DMS53 treated with DMSO at 0.1 percent for 48 hours (cell line): ENCODE results near the gene FBRS.
A peak's percentile ranks its signal among the peaks of the same experiment; 100 is the strongest.

Source experiments
- DNase-seq: peaks from one replicate; lab custom pipeline; 2025; ENCODE audit not compliant: unreplicated experiment; lab: John Stamatoyannopoulos, UW

Gene FBRS

DNA sequence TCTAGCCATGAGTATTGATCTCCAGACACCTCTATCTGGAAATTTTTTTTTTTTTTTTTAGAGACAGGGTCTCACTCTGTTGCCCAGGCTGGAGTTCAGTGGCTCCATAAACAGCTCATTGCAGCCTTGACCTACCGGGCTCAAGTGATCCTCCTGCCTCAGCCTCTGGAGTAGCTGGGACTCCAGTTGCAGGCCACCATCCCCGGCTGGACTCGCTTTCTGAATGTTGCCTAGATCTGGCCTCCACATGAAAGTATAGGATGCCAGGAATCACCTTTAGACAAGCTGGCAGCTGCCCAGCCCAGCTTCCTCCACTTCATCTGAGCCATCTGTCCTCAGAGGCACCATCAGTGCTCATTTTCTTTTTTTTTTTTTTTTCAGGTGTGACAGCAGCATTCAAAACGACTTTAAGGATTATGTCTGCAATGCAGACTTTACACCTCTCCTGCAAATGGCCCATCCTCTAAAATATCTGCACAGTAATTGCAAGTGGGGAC is 13.8 kb upstream of the FBRS start:
- no peak for DNase-seq

DNA sequence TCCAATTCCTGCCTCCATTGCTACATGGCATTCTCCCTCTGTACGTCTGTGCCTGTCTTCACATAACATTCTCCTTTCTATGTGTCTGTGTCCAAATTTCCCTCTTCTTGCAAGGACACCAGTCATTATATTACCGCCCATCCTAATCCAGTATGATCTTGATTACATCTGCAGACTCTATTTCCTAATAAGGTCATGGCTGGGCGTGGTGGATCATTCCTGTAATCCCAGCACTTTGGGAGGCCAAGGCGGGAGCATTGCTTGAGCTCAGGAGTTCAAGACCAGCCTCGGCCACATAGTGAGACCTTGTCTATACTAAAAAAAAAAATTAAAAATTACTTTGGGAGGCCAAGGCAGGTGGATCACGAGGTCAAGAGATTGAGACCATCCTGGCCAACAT is 12.5 kb upstream of the FBRS start:
- DNase-seq, result no peak

DNA sequence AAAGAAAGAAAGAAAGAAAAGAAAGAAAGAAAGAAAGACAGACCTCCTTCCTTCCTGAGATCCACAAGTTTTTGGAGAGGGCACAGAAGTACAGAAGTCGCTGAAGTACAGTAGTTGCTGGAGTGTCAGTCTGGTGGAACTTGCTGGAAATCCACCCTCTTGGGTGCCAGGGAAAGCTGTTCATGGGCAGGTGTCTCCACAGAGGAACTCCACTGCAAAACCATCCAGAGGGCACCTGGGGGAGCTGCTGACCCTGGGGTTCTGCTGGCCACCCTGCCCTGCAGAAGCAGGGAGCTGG is 11.0 kb upstream of the FBRS start:
- no peak for DNase-seq

DNA sequence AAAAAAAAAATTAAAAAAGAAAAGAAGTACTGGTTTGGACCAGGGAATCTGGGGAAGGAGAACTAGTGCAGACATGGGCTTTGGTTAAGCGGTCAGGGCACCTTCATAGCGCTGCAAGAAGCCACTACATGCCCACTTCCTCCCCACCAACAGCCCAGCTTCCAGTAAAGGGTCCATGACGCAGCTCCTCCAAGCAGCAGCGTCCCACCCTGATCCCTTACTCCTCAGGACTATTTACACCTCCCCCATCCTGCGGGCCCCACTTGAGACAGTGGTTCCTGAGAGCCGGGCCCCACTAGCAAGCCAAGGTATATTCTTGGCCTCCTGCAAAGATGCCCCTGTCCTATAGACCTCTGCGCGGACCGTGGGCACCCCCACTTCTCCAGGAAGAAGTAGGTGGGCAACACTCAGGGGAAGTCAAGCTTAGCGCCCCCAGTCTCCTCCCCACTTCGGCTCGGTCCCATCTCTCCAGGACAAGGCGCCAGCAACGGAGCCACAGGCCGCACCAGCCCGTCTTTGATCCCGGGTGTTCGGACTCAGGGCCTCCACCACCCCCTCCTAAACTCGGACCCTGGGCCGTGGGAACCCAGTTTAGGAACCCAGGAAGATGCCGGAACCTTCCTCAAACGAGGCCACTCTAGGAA is 8.4 kb upstream of the FBRS start:
- no peak for DNase-seq

DNA sequence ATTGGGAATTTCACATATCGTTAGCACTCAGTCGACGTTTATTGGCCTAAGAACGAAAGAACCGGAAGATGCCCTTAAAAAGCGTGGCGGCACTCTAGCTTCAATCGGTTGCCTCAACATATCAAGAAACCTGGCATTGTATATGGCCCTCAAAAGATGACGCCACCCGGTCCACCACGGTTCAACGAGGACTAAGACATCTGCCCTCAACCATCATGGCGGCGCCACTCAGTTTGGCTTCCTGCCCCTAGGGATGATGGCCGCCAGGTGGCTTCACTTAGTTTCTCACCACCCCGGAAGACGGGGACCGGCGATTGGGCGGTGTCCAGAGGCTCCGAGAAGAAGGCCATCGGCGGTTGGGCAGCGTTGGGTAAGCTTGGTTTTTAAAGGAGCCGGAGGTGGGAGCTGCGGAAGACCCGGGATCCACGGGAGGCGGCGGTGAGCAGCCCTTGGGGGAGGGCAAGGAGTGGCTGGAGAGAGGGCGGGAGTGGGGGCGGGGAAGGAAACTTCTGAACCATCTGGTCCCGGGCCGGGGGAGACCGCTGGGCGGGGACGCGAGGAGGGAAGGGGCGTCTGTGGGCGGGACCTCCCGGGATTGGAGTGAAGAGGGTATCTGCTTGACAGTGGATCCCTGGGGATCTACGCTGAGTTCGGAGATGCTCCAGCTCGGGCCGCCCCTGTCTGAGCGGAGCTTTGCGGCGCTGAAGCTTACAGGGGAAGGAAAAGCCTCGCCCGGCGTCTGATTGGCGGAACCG is 7.7 kb upstream of the FBRS start, which contains the start of gene PRR14:
Gene PRR14 (plus strand): TSS at position 592 of the 755 bp plus-strand sequence. CDS start 686 bp downstream, outside the sequence.
- peak; percentile 92 for DNase-seq

DNA sequence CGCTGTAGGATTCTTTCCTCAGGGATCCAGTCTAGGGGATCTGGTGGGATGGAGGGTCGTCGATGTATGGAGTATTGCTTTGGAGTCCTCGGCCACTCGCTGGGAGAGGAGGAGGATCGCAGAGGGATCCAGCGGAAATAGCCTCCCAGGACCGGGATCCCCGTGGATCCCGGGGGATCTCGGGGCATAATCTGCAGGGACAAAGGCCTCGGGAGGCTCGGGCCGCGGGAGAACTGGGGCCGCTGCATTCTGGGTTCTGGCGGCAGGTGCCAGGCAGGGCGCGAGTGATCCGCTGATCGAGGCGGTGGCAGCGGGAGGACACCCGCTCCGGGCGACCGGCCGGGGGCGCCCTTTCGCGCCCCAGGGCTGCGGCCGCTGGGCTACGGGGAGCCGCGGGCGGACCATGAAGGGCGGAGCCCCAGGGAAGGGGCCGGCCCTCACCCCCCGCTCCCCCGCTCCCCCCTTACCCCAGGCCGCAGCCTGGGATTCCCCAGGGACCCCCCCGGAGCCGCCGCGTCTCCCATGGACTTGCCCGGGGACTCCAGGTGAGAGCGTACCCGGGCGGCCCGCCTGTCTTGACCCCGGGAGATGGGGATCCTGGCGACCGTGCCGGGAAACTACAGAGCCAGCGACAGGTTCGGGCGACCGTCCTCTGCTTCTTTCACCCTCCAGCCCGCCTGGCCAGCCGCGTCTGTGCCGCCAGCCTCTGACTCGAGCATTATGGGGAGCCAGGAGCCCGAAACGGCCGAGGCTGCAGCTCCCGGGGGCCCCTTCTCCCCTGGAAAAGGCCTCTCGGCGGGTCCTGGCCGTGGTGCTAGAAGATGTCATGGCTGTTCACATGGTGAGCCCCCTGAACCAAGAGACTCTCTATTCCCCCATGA is 6.9 kb upstream of the FBRS start:
- DNase-seq, result peak; percentile 30

DNA sequence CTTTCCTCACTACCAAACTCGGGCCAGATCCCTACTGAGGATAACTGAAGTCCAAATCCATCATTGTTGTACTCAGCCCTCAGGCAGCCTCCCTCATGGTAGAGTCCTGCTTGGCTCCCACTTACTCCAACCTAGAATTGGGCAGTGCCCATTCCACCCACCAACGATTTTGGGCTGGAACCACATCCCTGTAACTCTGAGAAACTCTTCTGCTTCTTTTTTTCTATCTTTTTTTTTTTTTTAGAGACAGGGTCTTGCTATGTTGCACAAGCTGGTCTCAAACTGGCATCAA is 6.3 kb upstream of the FBRS start:
- no peak for DNase-seq

DNA sequence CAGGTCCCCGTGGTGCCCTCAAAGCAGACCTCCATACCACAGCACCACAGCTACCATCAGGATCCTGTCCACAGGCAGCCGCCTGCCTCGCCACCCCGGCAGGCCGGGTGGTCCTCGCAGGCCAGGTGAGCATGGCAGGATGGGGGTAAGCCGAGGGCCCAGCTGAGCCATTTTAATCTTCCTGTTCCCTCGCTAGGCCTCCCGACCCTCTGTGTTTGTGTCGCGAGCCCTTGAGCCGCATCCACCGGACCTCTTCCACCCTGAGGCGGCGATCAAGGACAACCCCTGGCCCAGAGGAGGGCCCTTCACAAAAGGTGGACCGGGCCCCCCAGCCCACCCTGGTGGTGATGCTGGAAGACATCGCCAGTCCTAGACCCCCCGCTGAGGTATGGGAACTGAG is 5.5 kb upstream of the FBRS start:
- no peak for DNase-seq

DNA sequence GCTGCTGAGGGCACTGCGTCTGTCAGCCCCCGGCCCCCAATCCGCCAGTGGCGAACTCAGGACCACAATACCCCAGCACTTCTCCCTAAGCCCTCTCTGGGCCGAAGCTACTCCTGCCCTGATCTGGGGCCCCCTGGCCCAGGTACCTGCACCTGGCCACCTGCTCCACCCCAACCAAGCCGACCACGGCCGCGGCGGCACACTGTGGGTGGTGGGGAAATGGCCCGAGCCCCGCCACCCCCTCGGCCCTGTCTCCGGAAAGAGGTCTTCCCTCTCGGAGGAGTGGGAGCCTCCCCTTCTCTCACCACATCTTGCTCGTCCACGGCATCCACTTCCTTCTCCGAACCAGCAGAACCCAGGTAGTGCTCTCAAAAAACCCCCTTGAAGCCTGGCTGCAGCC is 3.4 kb upstream of the FBRS start:
- DNase-seq, result no peak

DNA sequence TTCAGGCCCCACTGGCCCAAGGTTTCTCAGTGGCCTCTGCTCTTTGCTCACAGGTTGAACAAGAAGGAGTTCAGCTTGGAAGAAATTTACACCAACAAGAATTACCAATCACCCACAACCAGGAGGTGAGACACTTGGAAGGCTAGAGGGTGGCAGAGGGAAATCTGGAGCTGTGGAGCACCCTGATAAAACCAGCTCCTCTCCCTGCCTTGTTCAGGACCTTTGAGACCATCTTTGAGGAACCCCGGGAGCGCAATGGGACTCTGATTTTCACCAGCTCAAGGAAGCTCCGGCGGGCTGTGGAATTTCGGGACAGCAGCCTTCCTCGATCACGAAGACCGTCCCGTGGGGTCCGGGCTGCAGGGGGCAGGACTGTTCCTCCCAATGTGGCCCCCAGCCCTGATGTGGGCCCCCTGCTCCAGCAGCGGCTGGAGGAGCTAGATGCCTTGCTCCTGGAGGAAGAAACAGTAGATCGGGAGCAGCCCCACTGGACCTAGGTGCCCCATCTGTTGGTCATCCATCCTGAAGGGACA is 2.4 kb upstream of the FBRS start:
- DNase-seq, result no peak

DNA sequence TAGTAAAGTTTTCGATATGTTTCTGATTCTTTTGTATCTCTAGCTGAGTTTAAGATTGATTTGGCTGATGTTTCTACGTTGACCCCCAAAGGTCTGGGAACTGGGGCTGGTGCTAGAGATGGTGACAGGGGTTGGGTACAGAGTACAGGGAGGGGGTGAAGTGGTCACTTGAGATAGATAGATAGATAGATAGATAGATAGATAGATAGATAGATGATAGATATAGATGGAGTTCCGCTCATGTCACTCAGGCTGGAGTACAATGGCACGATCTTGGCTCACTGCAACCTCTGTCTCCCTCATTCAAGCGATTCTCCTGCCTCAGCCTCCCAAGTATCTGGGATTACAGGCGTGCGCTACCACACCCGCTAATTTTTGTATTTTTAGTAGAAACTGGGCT is 1.8 kb upstream of the FBRS start:
- DNase-seq, result no peak

DNA sequence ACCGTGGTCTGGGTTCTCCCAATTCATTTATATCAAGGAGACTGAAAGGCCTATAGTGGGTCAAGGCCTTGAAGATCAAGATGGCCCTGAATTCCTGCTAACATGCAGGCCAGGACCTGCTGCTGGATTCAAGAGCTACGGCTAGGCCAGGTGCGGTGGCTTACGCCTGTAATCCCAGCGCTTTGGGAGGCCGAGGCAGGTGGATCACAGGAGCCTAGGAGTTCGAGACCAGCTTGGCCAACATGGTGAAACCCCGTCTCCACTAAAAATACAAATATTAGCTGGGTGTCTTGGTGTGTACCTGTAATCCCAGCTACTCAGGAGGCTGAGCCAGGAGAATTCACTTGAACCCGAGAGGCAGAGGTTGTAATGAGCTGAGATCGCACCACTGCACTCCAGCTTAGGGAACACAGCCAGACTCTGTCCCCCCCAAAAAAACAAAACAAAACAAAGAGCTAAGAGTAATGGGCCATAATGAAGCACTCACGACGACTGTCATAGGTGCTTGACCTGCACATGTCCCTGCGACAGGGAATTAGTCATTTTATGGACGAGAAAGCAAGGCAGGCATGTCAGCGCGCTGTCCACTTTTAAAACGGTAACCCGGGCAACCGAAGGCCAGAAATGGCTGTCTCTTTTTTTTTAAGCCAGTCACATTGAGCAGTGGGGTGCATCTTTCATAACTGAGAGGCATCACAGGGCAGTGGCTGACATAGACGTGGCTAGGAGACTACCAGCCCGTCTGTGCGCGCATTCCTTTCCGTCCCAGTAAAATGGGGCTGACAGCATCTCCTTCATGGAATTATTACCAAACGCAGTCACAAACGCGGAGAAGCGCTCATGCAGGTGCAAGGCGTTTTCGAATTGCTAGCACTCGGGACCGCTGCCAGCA is 1.0 kb upstream of the FBRS start:
- DNase-seq, result peak; percentile 68

DNA sequence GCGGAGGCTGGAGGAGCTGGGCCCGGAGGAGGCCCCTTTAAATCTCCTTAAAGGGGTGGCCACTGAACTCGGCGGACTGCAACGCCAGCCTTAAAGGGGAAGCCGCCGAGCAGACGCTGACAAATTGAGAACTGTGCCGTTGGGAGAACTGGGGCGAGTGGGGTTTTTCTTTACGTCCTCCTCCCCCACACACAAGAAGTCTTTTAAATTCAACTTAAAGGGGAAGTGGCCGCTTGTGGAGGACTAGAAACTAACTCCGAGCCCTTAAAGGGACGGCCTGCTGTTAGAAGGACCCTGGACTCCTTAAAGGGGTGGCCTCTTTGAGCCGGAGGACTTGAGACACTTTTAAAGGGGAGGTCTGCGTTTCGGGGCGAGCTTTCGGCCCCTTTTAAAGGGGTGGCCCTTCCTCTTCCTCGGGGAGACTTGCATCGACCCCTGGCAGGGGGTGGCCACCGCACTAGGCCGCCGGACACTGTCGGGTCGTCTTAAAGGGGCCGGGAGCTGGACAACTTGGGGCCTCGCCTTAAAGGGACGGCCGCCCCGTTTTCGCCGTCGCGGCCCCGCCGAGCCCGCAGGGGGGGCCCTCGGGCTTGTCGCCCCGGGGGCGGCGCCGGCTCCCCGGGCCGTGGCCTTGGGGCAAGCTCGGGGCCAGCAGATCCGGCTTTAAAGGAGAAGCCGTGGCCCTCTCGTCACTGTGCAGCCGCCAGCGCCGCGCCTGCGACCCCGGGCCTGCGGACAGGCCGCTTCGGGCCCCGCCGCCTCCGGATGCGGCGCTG is 688 bp downstream of the FBRS start:
- DNase-seq, result peak; percentile 93

DNA sequence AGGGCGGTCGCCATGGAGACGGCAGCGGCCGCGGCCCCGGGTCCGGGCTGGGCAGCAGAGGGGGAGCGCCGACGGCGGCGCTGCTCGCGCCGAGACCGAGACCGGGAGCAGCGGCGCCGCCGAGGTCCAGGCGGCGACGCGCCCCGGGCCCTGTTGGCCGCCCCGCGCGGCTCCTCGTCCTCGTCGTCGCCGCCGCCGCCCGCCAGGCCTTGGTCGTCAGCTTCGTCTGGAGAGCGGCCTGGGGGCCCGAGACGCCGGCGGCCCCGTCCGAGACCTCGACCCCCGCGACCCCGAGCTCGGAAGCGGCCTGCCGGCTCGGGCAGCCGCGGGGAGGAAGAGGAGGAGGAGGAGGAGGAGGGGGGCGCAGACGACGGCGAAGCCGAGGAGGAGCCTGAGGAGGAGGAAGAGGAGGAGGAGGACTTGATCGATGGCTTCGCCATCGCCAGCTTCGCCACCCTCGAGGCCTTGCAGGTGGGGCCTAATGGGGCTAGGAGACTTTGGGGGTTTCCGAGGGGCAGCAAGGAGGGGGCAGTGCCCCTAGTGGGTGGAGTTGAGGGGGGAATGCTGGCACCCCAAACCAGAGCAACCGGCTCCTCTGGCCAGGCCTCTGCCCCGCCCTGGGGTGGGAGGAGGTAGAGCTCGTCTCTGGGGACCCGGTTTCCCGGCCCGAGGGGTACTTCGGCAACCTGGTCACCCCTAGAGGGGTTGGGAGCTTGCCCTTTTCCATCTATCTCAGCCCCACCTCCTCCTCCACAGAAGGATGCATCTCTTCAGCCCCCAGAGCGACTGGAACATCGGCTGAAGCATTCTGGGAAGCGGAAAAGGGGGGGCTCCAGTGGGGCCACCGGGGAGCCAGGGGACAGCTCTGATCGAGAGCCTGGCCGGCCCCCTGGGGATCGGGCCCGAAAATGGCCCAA is 1.5 kb downstream of the FBRS start:
- DNase-seq, result no peak

DNA sequence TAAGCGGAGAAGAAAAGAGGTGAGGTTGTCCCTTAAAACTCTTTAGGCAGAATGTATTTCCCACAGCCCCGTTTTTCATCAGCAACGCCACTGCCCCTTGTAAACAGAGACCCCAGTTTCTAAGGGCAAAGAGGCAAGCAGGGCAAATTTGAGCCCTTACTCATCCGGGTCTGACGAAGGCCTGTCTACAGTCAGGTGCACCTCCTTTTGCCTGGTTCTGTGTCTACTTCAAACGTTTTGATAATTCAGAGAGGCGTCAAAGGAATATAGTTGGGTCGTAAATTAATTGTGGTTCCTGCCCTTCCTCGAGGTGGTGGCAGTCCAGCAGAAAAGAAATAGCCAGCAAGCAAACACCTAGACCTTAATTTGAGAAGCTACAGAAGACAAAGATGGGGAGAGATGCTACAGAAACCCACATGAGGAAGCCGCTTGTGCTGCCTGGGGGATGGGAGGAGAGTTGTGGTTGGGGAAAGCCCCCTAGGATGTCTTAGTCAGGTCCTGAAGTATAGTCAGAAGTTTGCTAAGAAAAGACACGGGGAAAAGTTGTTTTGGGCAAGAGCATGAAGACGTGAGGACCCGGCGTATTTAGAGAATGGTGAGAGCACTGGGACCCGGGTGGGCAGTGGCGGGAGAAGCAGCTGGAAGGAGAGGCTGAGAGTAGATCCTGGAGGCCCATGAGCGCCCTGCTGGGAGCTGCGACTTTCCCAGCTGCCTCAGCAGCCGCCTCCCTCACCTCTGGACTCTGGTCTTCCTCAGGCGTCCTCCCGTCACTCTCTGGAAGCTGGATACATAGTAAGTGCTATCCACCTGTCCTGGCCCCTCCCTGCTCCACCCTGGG is 2.4 kb downstream of the FBRS start:
- no peak for DNase-seq

DNA sequence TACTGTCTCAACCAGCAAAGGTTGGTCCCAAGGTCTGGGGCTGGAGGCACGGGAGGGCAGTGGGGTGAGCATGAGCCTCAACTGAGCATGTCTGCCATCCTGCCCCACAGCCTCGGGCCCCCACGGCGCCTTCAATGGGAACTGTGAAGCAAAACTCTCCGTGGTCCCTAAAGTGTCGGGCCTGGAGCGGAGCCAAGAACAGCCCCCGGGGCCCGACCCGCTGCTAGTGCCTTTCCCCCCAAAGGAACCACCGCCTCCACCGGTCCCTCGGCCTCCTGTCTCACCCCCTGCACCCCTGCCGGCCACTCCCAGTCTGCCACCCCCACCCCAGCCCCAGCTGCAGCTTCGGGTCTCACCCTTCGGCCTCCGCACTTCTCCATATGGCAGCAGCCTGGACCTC is 4.2 kb downstream of the FBRS start:
- DNase-seq, result no peak

DNA sequence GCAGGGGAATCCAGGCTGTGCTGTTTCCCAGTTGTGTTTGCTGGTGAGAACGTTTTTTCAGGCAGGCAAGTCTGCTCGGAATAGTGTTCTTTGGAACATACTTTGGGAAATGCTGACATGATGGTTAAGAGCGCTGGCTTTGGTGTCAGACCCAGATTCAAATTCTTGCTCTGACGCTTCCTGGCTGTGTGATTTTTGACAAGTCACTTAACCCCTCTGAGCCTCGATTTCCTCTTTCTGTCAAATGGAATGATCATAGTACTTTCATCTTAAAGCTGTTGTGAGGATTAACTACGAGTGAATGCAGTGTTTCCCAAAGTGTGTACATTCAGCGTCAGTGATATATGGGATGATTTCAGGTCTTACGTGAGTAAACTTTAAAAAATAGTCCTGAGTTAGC is 4.8 kb downstream of the FBRS start:
- DNase-seq, result no peak

DNA sequence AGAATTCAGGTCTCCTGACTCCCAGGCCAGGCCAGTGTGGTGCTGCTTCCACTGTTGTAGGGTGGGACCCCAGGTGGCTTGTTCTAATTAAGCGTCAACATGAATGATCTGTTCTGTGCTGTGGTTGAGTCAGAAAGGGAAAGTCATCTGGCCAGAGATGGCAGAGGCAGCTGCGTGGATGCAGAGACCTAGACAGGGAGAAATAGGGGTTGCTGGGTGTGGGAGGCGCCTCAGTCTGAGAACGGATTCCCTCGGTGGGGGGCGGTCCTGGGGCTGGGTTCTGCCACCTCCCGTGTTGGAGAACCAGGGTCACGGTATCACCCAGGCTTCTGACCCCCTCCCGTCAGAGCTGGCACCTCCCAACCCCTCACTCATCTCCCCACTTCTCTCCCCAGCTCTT is 5.6 kb downstream of the FBRS start:
- no peak for DNase-seq
